ENCODE data around the gene NFIX.

The NFIX gene

GRCh38 chr19:13133241-13133870 lies 138.1 kb downstream of the NFIX start:
- DNase-seq = no peak

- DNase-seq = no peak
Observed at GRCh38 chr19:13134626-13135025, 139.4 kb downstream of the NFIX start.

- DNase-seq = no peak
Observed at GRCh38 chr19:13135068-13136062, 140.1 kb downstream of the NFIX start.

GRCh38 chr19:13137290-13137794 lies 142.1 kb downstream of the NFIX start:
- DNase-seq = no peak

- DNase-seq = no peak
Observed at GRCh38 chr19:13138171-13138915, 143.1 kb downstream of the NFIX start.

- DNase-seq = no peak
Observed at GRCh38 chr19:13138916-13139198, 143.6 kb downstream of the NFIX start.

- DNase-seq = no peak
Observed at GRCh38 chr19:13139633-13140311, 144.5 kb downstream of the NFIX start.

- no peak for DNase-seq
Observed at GRCh38 chr19:13146763-13147563, 151.7 kb downstream of the NFIX start.
